ENCODE measurements around the gene MRPS18A.

DNA sequence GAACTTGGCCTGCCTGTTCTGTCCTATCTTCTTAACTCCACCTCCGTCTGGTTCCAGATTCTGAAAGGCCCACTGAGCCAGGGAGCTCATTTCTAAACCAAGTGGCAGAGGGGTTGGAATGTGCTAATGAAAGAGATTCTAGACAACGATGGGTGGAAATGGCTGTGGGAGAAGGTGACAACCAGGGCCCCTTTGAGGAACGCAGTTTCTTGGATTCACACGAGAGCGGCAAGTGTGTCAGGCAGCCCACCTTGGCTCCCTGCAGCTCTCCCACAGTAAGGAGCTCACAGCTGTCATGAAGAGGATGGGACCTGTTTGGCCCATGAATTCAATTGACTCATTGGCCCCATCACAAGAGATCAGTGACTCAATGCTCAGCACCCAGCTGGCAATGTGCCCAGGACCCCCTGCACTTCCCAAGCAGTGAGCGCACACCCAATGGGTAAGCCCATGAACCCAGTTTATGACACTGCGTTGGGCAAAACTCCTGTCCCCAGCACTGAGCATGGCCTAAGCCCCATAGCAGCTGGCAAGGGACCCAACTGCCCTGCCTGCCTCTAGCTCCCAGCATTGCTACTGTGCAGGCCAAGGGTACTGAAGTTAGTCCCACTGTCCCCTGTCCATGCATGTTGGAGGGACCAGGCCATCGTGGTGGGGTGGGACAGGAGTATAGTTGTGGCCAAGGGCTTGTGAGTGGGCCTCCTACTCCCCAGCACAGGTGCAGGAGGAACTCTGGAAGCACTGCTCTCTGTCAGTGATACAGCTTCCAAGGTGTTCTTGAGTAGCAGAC, 16.4 kb downstream of the MRPS18A start:
- TF ChIP-seq CTCF (IDR thresholded peaks at IDR 0.05 in 4 of 5, conservative IDR thresholded peaks at IDR 0.05 in 1 of 5) = no peak
- TF ChIP-seq POLR2A (IDR thresholded peaks at IDR 0.05) = no peak
